NB4 (cell line): ENCODE data around the gene NPR2.
A peak's percentile ranks its signal among the peaks of the same experiment; 100 is the strongest.

ENCODE experiments used
- DNase-seq: peaks from one replicate; pipeline ENCODE4 v3.0.0; 2010; ENCODE audit warnings: low read depth
- H3K4me3 ChIP-seq: one replicate; pipeline ENCODE4 v1.5.1; 2011; ENCODE audit warnings: mild to moderate bottlenecking, low read depth, low read length, moderate library complexity
- MYC ChIP-seq: IDR thresholded peaks from 2 replicates; pipeline ENCODE4 v1.6.1; 2011; ENCODE audit warnings: low read depth, low read length
- POLR2A ChIP-seq: IDR thresholded peaks from 2 replicates; pipeline ENCODE4 v1.6.1; 2011; ENCODE audit warnings: mild to moderate bottlenecking; ENCODE audit not compliant: insufficient read length; ENCODE audit errors: extremely low read depth
- TF ChIP-seq, protein P1 (sequence below): IDR thresholded peaks from one replicate; pipeline ENCODE4 v1.5.1; 2012; ENCODE audit warnings: low read depth, low read length
- TF ChIP-seq, protein P2 (sequence below): IDR thresholded peaks from 2 replicates; pipeline ENCODE4 v1.6.1; 2011; ENCODE audit warnings: low read depth, low read length

The NPR2 gene

DNA sequence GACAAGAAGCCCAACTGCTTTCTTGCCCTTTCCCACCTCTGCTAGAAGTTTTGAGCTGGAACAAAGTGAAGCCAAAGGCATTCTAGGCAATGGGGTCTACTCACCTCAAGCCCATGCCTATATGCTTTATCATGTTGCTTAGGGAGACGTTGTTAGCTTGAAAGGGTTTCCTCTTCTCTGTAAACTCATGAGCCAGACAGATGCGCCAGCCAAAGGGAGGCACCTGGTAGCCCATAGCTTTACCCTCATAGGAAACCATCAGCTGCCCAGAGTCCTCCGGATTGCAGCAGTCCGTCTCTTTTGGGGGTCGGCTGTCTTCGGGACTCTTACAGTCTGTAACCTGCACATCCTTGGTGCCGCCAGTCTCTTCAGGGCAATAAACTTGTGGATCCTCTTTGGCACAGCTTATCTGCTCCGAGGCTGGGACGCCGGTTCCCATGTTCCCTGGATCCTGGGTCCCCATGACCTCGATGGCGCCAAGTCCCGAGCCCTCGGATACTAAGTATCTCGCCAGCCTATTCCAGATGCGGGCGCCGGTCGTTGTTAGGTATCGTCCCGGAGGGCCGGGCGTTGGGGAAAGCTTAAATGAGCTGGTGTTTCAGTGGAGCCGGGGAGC lies 43.0 kb upstream of the NPR2 start:
- no peak for DNase-seq
- no peak for TF ChIP-seq MYC
- TF ChIP-seq, protein P1, sequence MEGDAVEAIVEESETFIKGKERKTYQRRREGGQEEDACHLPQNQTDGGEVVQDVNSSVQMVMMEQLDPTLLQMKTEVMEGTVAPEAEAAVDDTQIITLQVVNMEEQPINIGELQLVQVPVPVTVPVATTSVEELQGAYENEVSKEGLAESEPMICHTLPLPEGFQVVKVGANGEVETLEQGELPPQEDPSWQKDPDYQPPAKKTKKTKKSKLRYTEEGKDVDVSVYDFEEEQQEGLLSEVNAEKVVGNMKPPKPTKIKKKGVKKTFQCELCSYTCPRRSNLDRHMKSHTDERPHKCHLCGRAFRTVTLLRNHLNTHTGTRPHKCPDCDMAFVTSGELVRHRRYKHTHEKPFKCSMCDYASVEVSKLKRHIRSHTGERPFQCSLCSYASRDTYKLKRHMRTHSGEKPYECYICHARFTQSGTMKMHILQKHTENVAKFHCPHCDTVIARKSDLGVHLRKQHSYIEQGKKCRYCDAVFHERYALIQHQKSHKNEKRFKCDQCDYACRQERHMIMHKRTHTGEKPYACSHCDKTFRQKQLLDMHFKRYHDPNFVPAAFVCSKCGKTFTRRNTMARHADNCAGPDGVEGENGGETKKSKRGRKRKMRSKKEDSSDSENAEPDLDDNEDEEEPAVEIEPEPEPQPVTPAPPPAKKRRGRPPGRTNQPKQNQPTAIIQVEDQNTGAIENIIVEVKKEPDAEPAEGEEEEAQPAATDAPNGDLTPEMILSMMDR, result no peak
- TF ChIP-seq, protein P2, sequence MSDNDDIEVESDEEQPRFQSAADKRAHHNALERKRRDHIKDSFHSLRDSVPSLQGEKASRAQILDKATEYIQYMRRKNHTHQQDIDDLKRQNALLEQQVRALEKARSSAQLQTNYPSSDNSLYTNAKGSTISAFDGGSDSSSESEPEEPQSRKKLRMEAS, result no peak
- TF ChIP-seq POLR2A, result no peak

DNA sequence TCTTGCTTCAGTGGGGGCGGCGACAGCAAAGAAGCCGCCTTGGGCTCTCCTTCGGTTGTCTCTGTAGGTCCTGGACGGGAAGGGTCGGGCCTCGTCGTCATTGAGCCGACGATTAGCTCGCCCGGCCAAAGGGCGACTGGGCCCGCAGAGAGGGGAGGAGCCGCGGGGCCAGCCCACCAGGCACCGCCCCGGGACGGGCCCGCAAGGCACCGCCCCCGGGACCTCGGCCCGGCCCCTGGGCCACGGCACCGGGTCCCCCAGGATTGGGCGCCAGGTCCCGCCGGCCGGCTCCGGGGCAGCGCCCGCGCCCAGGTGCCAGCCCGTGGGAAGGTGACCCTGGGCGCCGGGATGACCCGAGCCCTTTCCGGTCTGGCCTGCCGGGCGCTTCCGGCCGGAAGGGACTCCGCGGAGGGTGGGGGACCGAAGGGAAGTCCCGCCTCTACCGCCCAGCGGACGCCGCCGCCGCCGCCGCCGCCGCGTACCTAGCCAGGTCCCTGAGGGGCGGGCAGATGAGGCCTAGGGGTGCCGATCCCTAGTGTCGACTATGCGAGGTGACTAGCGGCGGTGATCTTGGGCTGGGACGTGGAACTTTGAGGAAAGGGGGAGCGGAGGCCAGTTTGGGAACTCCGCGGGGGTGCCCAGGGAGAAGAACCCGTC lies 42.4 kb upstream of the NPR2 start, which contains the start of the genes GBA2 and RGP1:
GBA2 (minus strand) TSS at position 371 of the 657 bp plus-strand sequence. CDS start 524 bp downstream, outside the sequence.
RGP1 (plus strand) TSS at position 430 of the 657 bp plus-strand sequence. CDS start 469 bp downstream, outside the sequence.
- TF ChIP-seq, protein P2, result no peak
- TF ChIP-seq MYC (no peak), POLR2A (peak; percentile 41)
- TF ChIP-seq, protein P1, result no peak
- peak; percentile 75 for DNase-seq

More for the DNA sequence above, 43.0 kb upstream of the NPR2 start:
- peak overlapping the region; percentile 84 for H3K4me3 ChIP-seq

DNA sequence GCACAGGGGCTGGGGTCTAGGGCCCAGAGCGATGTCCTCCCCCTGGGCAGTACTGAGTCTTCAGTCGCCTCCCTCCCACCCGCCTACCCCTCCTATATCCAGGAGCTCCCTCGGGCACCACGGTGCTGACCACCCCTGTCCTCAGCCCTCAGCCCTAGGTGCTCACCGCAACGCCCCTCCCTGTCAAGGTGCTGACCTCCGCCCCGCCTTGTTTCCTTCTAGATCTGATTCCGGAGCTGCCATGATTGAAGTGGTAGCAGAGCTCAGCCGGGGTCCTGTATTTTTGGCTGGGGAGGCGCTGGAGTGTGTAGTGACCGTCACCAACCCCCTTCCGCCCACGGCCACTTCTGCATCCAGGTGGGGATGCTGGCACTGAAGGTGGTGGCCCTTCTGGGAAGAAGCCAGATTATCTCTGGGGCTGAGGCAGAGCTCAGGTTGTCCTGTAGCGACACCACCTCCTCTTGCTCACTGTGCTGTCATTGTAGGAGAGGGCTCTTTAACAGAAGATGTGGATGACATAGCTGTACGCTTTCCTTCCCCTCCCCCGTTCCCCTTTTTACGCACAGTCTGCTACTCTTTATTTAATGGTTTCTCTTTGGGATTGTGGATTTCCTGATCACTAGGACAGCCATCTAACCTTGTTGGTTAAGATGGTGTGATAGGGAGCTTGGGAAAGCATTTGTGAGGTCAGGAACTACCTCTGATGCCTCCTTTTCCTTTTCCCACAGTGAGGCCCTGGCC lies 41.7 kb upstream of the NPR2 start:
- H3K4me3 ChIP-seq, result peak overlapping the region; percentile 65
- TF ChIP-seq MYC (no peak), POLR2A (no peak)
- TF ChIP-seq, protein P2, result no peak
- TF ChIP-seq, protein P1, result no peak
- no peak for DNase-seq

More for the DNA sequence above, 42.4 kb upstream of the NPR2 start, which contains the start of the genes GBA2 and RGP1:
- H3K4me3 ChIP-seq, result peak within 1 kb of the TSS; percentile 84

DNA sequence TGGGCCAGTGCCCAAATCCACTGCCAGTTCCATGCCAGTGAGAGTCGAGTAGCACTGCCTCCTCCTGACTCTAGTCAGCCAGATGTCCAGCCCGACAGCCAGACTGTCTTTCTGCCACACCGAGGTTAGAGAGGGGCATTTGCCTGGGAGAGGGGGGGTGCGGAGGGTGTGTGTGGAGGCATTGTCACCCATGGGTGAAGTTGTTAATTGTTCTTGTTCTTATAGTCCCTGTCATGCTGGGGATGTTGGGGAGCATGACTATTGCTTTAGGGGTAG lies 41.2 kb upstream of the NPR2 start:
- TF ChIP-seq POLR2A, result no peak
- no peak for TF ChIP-seq MYC
- TF ChIP-seq, protein P1, result no peak
- TF ChIP-seq, protein P2, result no peak
- H3K4me3 ChIP-seq, result no peak overlapping the region
- no peak for DNase-seq

DNA sequence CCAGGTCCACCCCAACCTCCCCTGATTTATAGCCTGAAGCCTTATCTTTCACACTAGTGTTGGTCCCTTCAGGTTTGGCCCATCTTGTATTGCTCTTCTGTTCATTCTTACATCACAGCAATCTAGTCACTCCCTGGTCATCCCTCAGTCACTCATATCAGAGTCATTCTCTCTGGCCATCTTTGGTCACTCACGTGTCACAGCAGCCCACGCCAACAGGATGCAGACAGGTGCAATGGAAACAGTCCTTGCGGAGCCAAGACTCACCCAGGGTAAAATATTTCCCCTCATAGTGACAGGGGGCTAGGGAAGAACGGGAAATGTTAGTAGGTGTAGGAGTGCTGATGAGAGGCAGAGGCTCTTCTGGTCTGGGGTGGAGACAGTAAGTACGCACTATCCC lies 37.9 kb upstream of the NPR2 start:
- no peak for DNase-seq
- TF ChIP-seq, protein P2, result no peak
- TF ChIP-seq MYC, result no peak
- no peak for TF ChIP-seq POLR2A
- TF ChIP-seq, protein P1, result no peak
- no peak overlapping the region for H3K4me3 ChIP-seq
